Cardiac fibroblast (primary cell): ENCODE data around the gene SPAG16.

Experiments used
- DNase-seq, 2 donors: peaks; one replicate each; pipeline versions ENCODE4 v3.0.0 to v3.0.0-alpha.2; 2010; ENCODE audit warnings: low read depth in 2 of 2
- H3K4me3 ChIP-seq, 2 donors: replicated peaks in 1 of 2; 1 replicate in 1 of 2; 2 replicates in 1 of 2; pipeline ENCODE4 v1.5.1; 2011; ENCODE audit warnings: low read depth in 2 of 2, low read length in 2 of 2, mild to moderate bottlenecking in 2 of 2, moderate library complexity in 1 of 2
- CTCF ChIP-seq: IDR thresholded peaks from one replicate; pipeline ENCODE4 v1.5.1; 2011; ENCODE audit warnings: low read depth, mild to moderate bottlenecking, low read length, inconsistent platforms

Gene SPAG16

GRCh38 chr2:214261683-214262082, 977.4 kb downstream of the SPAG16 start:
- no peak for TF ChIP-seq CTCF
- DNase-seq = peak in 1 of 2 donors; percentile 9
- H3K4me3 ChIP-seq = no peak overlapping the region

GRCh38 chr2:214264171-214264570, 979.9 kb downstream of the SPAG16 start:
- TF ChIP-seq CTCF = no peak

GRCh38 chr2:214265991-214266489, 981.8 kb downstream of the SPAG16 start:
- no peak for TF ChIP-seq CTCF
- DNase-seq = no peak
- H3K4me3 ChIP-seq = no peak overlapping the region

More at GRCh38 chr2:214264171-214264570, 979.9 kb downstream of the SPAG16 start:
- DNase-seq = no peak
- no peak overlapping the region for H3K4me3 ChIP-seq

GRCh38 chr2:214277880-214278279, 993.6 kb downstream of the SPAG16 start:
- H3K4me3 ChIP-seq = no peak overlapping the region
- no peak for DNase-seq
- no peak for TF ChIP-seq CTCF

- no peak for TF ChIP-seq CTCF
- DNase-seq = no peak
- no peak overlapping the region for H3K4me3 ChIP-seq
These were observed 1001.7 kb downstream of the SPAG16 start for GRCh38 chr2:214286011-214286410.

- H3K4me3 ChIP-seq = no peak overlapping the region
- TF ChIP-seq CTCF = no peak
- no peak for DNase-seq
These were observed 1009.3 kb downstream of the SPAG16 start for GRCh38 chr2:214293593-214293992.

- no peak overlapping the region for H3K4me3 ChIP-seq
- TF ChIP-seq CTCF = no peak
- no peak for DNase-seq
These were observed 1010.2 kb downstream of the SPAG16 start for GRCh38 chr2:214294426-214294825.
